Measurements from ENCODE around the gene ATP9A. TPM values are rescaled to one million over a fixed set of nuclear protein-coding genes. Genes with fewer than 3 reads are reported as not detected.

The ATP9A gene
- total RNA-seq, 4 donors from 2014 or later: 17.6 to 28.2 (median 19.5) TPM

GRCh38 chr20:51668947-51669346 lies 99.2 kb downstream of the ATP9A start:
- no peak overlapping the region for H3K4me3 ChIP-seq
- no peaks in the 10 kb centered on the region for H3K9me3 ChIP-seq
- DNase-seq: no peak
- H3K36me3 ChIP-seq: peaks cover 0 to 70% (median 12%) of the 10 kb centered on the region in 3 donors
- no peak for TF ChIP-seq CTCF (IDR thresholded peaks at IDR 0.05)
- no peak for TF ChIP-seq POLR2A (IDR thresholded peaks at IDR 0.05)
- intact Hi-C loops (cut with DNase I): no loop called here
- 43 to 45% methylated on average over 7 of the region's 7 CpGs for WGBS, 2 donors
- H3K27ac ChIP-seq: no peak overlapping the region
- peaks cover 0 to 26% (median 0%) of the 10 kb centered on the region in 3 donors for H3K4me1 ChIP-seq
- H3K27me3 ChIP-seq: no peaks in the 10 kb centered on the region

DNA sequence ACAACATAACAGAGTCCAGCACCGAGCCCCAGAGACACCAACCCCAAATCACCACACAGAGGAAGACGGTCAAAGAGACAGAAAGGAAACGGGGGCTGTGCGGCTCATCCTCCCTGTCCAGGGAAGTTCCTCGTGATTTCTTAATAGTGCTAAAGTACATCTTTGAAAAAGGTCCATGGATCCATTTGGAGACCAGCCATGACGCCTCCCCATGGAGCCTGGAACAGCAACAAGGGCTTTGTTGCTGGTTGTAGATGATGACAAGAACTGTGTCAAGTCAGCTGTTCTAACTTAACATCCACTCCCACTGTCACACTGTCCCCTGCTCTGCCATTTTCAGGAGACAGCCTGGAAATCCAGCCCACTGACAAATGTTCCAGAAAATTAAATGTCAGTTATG lies 99.7 kb downstream of the ATP9A start:
- no peak overlapping the region for H3K27ac ChIP-seq
- no peaks in the 10 kb centered on the region for H3K9me3 ChIP-seq
- TF ChIP-seq POLR2A (IDR thresholded peaks at IDR 0.05) (no peak), CTCF (IDR thresholded peaks at IDR 0.05) (no peak)
- H3K36me3 ChIP-seq: peaks cover 0 to 65% (median 8%) of the 10 kb centered on the region in 3 donors
- peaks cover 0 to 26% (median 0%) of the 10 kb centered on the region in 3 donors for H3K4me1 ChIP-seq
- H3K27me3 ChIP-seq: no peaks in the 10 kb centered on the region
- no peak for DNase-seq
- 81 to 90% methylated on average over 6 of the region's 6 CpGs for WGBS, 2 donors
- intact Hi-C loops (cut with DNase I): no loop called here
- H3K4me3 ChIP-seq: no peak overlapping the region

DNA sequence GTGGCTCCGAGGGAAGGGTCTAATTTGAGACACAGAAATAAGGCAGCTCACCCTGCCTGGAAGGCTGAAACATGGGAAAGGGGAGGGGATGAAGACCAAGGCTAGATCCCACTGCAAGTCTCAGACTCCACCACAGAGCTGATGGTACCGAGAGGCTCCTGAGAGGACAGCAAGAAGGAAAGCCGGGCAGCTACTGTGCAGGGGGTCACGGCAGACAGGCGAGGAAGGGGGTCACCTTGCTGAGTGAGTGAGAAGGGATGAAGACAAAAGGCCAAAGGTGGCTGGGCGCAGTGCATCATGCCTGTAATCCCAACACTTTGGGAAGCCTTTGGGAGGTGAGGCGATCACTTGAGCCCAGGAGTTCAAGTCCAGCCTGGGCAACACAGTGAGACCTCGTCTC lies 100.7 kb downstream of the ATP9A start:
- Histone ChIP-seq H3K4me3 (no peak overlapping the region), H3K27me3 (no peaks in the 10 kb centered on the region), H3K27ac (no peak overlapping the region), H3K9me3 (no peaks in the 10 kb centered on the region), H3K4me1 (peaks cover 0 to 34% (median 0%) of the 10 kb centered on the region in 3 donors), H3K36me3 (peaks cover 0 to 55% (median 5%) of the 10 kb centered on the region in 3 donors)
- intact Hi-C loops (cut with DNase I): no loop called here
- TF ChIP-seq CTCF (IDR thresholded peaks at IDR 0.05): no peak
- no peak for TF ChIP-seq POLR2A (IDR thresholded peaks at IDR 0.05)
- 84 to 94% methylated on average over 8 of the region's 8 CpGs for WGBS, 2 donors
- DNase-seq: no peak

GRCh38 chr20:51667002-51667408 lies 101.2 kb downstream of the ATP9A start:
- Histone ChIP-seq H3K27ac (no peak overlapping the region), H3K4me1 (peaks cover 0 to 39% (median 2%) of the 10 kb centered on the region in 3 donors), H3K36me3 (peaks cover 0 to 50% (median 5%) of the 10 kb centered on the region in 3 donors), H3K9me3 (no peaks in the 10 kb centered on the region), H3K4me3 (no peak overlapping the region), H3K27me3 (no peaks in the 10 kb centered on the region)
- intact Hi-C loops (cut with DNase I): no loop called here
- no peak for DNase-seq
- TF ChIP-seq POLR2A (IDR thresholded peaks at IDR 0.05): no peak
- TF ChIP-seq CTCF (IDR thresholded peaks at IDR 0.05): no peak
- WGBS, 2 donors: 69 to 75% methylated on average over 7 to 8 of the region's 8 CpGs

GRCh38 chr20:51666126-51666525 lies 102.1 kb downstream of the ATP9A start:
- no peak overlapping the region for H3K4me3 ChIP-seq
- no peak for DNase-seq
- no peaks in the 10 kb centered on the region for H3K9me3 ChIP-seq
- H3K27ac ChIP-seq: no peak overlapping the region
- TF ChIP-seq CTCF (IDR thresholded peaks at IDR 0.05) (no peak), POLR2A (IDR thresholded peaks at IDR 0.05) (no peak)
- peaks cover 0 to 41% (median 5%) of the 10 kb centered on the region in 3 donors for H3K36me3 ChIP-seq
- peaks cover 0 to 47% (median 11%) of the 10 kb centered on the region in 3 donors for H3K4me1 ChIP-seq
- WGBS, 2 donors: 62 to 63% methylated on average over 4 to 5 of the region's 5 CpGs
- H3K27me3 ChIP-seq: no peaks in the 10 kb centered on the region
- intact Hi-C loops (cut with DNase I): no loop called here
